ENCODE measurements around the gene LGMN. TPM values are rescaled to one million over a fixed set of nuclear protein-coding genes. Genes with fewer than 3 reads are reported as not detected.

Gene LGMN
- polyA plus RNA-seq, 1 of the 3 experiments (the other 2 are of a cell fraction), result 76.3 TPM

GRCh38 chr14:92665661-92666110 is 82.7 kb downstream of the LGMN start:
- Histone ChIP-seq H3K4me1 (ENCODE audit: control insufficient read depth in 1 of 2, insufficient read depth in 2 of 2, low read depth in 1 of 2, low read length in 1 of 2) (no peaks in the 10 kb centered on the region; a peak in 1 of 4 replicates), H3K79me2 (ENCODE audit: insufficient read depth) (no peaks in the 10 kb centered on the region), H3K27ac (ENCODE audit: low read depth in 2 of 2, low read length in 1 of 2) (no peak overlapping the region), H3K4me3 (ENCODE audit: low read depth in 2 of 2, low read length in 1 of 2) (no peak overlapping the region), H3K9me2 (no peaks in the 10 kb centered on the region), H3K9ac (no peak overlapping the region), H3F3A (replicated peaks; ENCODE audit: insufficient read depth) (no peaks in the 10 kb centered on the region), H3K9me3 (no peaks in the 10 kb centered on the region), H2AFZ (ENCODE audit: low read depth) (no peak overlapping the region), H4K20me1 (ENCODE audit: insufficient read depth) (no peaks in the 10 kb centered on the region), H3K27me3 (ENCODE audit: insufficient read depth) (no peaks in the 10 kb centered on the region), H3K36me3 (replicated peaks in 1 of 2; ENCODE audit: control insufficient read depth in 1 of 2, insufficient read depth in 2 of 2, low read length in 1 of 2) (peaks cover 5 to 12% of the 10 kb centered on the region in 2 experiments), H3K4me2 (no peak overlapping the region)
- 59% methylated on average over 8 of the region's 8 CpGs for WGBS (ENCODE audit: low lambda C conversion rate)
- POLR2A ChIA-PET, result no interaction called here
- CTCF ChIA-PET, result no interaction called here
- TF ChIP-seq CHD2 (IDR thresholded peaks at IDR 0.05; ENCODE audit: low read length, partially characterized antibody), result no peak
- no peak for TF ChIP-seq SMC3 (IDR thresholded peaks at IDR 0.05; ENCODE audit: low read depth, low read length)
- no peak for TF ChIP-seq ELF1 (IDR thresholded peaks at IDR 0.05)
- TF ChIP-seq FOXJ3 (CRISPR knock-in tag; IDR thresholded peaks at IDR 0.05), result no peak
- TF ChIP-seq RAD21 (IDR thresholded peaks at IDR 0.05; ENCODE audit: low read length), result no peak
- no peak for TF ChIP-seq FOXM1 (IDR thresholded peaks at IDR 0.05; ENCODE audit: low read depth)
- no peak for TF ChIP-seq TCF12 (IDR thresholded peaks at IDR 0.05)
- no peak for TF ChIP-seq JUND (IDR thresholded peaks at IDR 0.05)
- no peak for TF ChIP-seq EZH2phosphoT487 (IDR thresholded peaks at IDR 0.05; ENCODE audit: borderline replicate concordance, low read depth)
- TF ChIP-seq REST (IDR thresholded peaks at IDR 0.05; ENCODE audit: low read depth, low read length), result no peak
- TF ChIP-seq RFX5 (IDR thresholded peaks at IDR 0.05; ENCODE audit: low read length), result no peak
- no peak for TF ChIP-seq TAF1 (IDR thresholded peaks at IDR 0.05; ENCODE audit: borderline replicate concordance, low read depth, low read length)
- TF ChIP-seq MEF2A (IDR thresholded peaks at IDR 0.05; ENCODE audit: borderline replicate concordance, low read depth), result no peak
- no peak for TF ChIP-seq USF2 (IDR thresholded peaks at IDR 0.05; ENCODE audit: borderline replicate concordance, low read depth, low read length)
- no peak for TF ChIP-seq POLR2AphosphoS5 (IDR thresholded peaks at IDR 0.05; ENCODE audit: low read depth, low read length)
- no peak for TF ChIP-seq FOSL2 (IDR thresholded peaks at IDR 0.05; ENCODE audit: borderline replicate concordance, low read depth)
- no peak for DNase-seq
